ENCODE results near the gene ALOX15B. TPM values are rescaled to one million over a fixed set of nuclear protein-coding genes. Genes with fewer than 3 reads are reported as not detected.

ALOX15B gene
- polyA plus RNA-seq, 1 donor from 2014 or later = not detected

DNA sequence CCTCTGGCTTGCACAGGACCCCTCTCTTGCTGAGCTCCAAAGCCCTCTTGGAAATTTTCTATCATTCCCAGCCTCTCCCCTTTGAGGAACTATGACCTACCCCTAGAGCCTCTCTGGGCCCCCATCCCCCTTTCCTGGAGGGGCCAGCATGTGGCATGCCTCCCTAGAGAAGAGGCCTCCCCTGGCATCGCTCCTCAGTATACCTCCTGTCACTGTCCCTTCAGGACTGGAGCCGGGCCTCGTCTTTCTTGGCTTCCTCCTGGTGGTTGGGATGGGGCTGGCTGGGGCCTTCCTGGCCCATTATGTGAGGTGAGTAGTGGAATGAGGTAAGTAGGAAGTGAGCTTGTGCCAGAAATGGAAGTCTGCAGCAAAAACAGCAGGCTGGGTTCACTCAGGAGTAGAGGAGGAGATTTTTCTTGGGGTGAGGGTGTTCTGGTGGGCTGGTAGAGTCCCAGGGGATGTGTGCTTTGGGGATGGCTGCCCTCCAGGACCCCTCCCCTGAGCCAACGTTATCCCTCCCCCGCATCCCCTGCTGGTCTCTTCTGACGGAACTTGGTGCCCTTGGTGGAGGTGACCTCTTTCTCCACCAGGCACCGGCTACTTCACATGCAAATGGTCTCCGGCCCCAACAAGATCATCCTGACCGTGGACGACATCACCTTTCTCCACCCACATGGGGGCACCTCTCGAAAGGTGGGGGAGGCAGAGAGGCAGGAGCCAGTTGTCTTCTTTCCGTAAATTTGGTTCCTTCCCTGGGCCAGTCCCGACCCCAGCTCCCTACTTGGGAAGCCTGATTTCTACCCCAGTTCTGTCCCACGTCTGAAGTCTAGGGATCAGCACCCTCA is 31.8 kb upstream of the ALOX15B start:
- peaks cover 2% of the 10 kb centered on the region for H3K9me3 ChIP-seq (ENCODE audit: low read length)

DNA sequence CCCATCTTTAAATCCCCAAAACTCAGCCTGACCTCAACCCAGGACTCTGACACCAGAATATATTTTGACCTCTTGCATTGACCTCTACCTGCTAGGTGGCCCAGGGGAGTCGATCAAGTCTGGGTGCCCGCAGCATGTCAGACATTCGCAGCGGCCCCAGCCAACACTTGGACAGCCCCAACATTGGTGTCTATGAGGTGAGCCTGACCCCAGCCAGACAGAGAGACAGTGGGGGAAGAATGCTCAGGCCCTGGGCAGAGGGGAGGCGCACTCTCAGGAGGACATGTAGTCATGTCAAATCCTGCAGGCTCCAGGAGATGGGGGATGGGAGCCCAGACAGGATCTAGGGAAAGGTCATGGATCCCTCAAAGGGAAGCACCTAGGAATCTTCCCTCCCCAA is 31.0 kb upstream of the ALOX15B start:
- peaks cover 32% of the 10 kb centered on the region for H3K27me3 ChIP-seq (ENCODE audit: insufficient read depth, low read depth, low read length)
- H3F3A ChIP-seq (ENCODE audit: insufficient read depth, low read length, poor library complexity, severe bottlenecking) = no peaks in the 10 kb centered on the region
- no peak overlapping the region for H3K9ac ChIP-seq (ENCODE audit: low read length)
- H3K79me2 ChIP-seq (replicated peaks; ENCODE audit: insufficient read depth, low read length) = no peaks in the 10 kb centered on the region
- no peak overlapping the region for H3K4me2 ChIP-seq (ENCODE audit: low read length)
- TF ChIP-seq TAF1 (IDR thresholded peaks at IDR 0.05; ENCODE audit: low read depth) = no peak
- TF ChIP-seq EP300 (conservative IDR thresholded peaks at IDR 0.05; ENCODE audit: poor library complexity, severe bottlenecking) = no peak
- TF ChIP-seq RAD21 (conservative IDR thresholded peaks at IDR 0.05) = no peak
- no peak for TF ChIP-seq MXI1 (conservative IDR thresholded peaks at IDR 0.05; ENCODE audit: poor library complexity, severe bottlenecking)
- TF ChIP-seq EZH2 (IDR thresholded peaks at IDR 0.05; ENCODE audit: borderline replicate concordance, insufficient read depth, low read length, poor library complexity, severe bottlenecking) = no peak
- no peak for TF ChIP-seq POLR2AphosphoS5 (IDR thresholded peaks at IDR 0.05)
- TF ChIP-seq, protein P1, sequence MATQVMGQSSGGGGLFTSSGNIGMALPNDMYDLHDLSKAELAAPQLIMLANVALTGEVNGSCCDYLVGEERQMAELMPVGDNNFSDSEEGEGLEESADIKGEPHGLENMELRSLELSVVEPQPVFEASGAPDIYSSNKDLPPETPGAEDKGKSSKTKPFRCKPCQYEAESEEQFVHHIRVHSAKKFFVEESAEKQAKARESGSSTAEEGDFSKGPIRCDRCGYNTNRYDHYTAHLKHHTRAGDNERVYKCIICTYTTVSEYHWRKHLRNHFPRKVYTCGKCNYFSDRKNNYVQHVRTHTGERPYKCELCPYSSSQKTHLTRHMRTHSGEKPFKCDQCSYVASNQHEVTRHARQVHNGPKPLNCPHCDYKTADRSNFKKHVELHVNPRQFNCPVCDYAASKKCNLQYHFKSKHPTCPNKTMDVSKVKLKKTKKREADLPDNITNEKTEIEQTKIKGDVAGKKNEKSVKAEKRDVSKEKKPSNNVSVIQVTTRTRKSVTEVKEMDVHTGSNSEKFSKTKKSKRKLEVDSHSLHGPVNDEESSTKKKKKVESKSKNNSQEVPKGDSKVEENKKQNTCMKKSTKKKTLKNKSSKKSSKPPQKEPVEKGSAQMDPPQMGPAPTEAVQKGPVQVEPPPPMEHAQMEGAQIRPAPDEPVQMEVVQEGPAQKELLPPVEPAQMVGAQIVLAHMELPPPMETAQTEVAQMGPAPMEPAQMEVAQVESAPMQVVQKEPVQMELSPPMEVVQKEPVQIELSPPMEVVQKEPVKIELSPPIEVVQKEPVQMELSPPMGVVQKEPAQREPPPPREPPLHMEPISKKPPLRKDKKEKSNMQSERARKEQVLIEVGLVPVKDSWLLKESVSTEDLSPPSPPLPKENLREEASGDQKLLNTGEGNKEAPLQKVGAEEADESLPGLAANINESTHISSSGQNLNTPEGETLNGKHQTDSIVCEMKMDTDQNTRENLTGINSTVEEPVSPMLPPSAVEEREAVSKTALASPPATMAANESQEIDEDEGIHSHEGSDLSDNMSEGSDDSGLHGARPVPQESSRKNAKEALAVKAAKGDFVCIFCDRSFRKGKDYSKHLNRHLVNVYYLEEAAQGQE (IDR thresholded peaks at IDR 0.05; ENCODE audit: borderline replicate concordance) = no peak
- TF ChIP-seq SMC3 (conservative IDR thresholded peaks at IDR 0.05; ENCODE audit: poor library complexity) = no peak
- TF ChIP-seq, protein P2, sequence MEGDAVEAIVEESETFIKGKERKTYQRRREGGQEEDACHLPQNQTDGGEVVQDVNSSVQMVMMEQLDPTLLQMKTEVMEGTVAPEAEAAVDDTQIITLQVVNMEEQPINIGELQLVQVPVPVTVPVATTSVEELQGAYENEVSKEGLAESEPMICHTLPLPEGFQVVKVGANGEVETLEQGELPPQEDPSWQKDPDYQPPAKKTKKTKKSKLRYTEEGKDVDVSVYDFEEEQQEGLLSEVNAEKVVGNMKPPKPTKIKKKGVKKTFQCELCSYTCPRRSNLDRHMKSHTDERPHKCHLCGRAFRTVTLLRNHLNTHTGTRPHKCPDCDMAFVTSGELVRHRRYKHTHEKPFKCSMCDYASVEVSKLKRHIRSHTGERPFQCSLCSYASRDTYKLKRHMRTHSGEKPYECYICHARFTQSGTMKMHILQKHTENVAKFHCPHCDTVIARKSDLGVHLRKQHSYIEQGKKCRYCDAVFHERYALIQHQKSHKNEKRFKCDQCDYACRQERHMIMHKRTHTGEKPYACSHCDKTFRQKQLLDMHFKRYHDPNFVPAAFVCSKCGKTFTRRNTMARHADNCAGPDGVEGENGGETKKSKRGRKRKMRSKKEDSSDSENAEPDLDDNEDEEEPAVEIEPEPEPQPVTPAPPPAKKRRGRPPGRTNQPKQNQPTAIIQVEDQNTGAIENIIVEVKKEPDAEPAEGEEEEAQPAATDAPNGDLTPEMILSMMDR (IDR thresholded peaks at IDR 0.05; ENCODE audit: poor library complexity, severe bottlenecking) = no peak
- H3K9me2 ChIP-seq (ENCODE audit: insufficient read depth, low read length) = no peaks in the 10 kb centered on the region
- H3K36me3 ChIP-seq (ENCODE audit: insufficient read depth, low read length) = no peaks in the 10 kb centered on the region
- H3K27ac ChIP-seq (ENCODE audit: low read length) = no peak overlapping the region
- H3K9me3 ChIP-seq (ENCODE audit: low read length) = peaks cover 2% of the 10 kb centered on the region
- no peak overlapping the region for H2AFZ ChIP-seq (ENCODE audit: low read depth, low read length)
- H3K4me3 ChIP-seq (ENCODE audit: low read length) = no peak overlapping the region
- H4K20me1 ChIP-seq (ENCODE audit: insufficient read depth) = no peaks in the 10 kb centered on the region

More for the DNA sequence above, 31.8 kb upstream of the ALOX15B start:
- Histone ChIP-seq H3K36me3 (ENCODE audit: insufficient read depth, low read length) (no peaks in the 10 kb centered on the region), H3F3A (ENCODE audit: insufficient read depth, low read length, poor library complexity, severe bottlenecking) (no peaks in the 10 kb centered on the region), H3K27ac (ENCODE audit: low read length) (no peak overlapping the region), H3K27me3 (ENCODE audit: insufficient read depth, low read depth, low read length) (peaks cover 39% of the 10 kb centered on the region), H3K9me2 (ENCODE audit: insufficient read depth, low read length) (no peaks in the 10 kb centered on the region), H4K20me1 (ENCODE audit: insufficient read depth) (no peaks in the 10 kb centered on the region), H3K79me2 (replicated peaks; ENCODE audit: insufficient read depth, low read length) (no peaks in the 10 kb centered on the region), H3K9ac (ENCODE audit: low read length) (no peak overlapping the region), H3K4me3 (ENCODE audit: low read length) (no peak overlapping the region), H2AFZ (ENCODE audit: low read depth, low read length) (no peak overlapping the region), H3K4me2 (ENCODE audit: low read length) (no peak overlapping the region)
- no peak for TF ChIP-seq RAD21 (conservative IDR thresholded peaks at IDR 0.05)
- TF ChIP-seq EZH2 (IDR thresholded peaks at IDR 0.05; ENCODE audit: borderline replicate concordance, insufficient read depth, low read length, poor library complexity, severe bottlenecking) = no peak
- TF ChIP-seq EP300 (conservative IDR thresholded peaks at IDR 0.05; ENCODE audit: poor library complexity, severe bottlenecking) = no peak
- TF ChIP-seq, protein P2 (IDR thresholded peaks at IDR 0.05; ENCODE audit: poor library complexity, severe bottlenecking) = no peak
- TF ChIP-seq, protein P1 (IDR thresholded peaks at IDR 0.05; ENCODE audit: borderline replicate concordance) = no peak

All from neural cell (in vitro differentiated cells).